IMR-90 (cell line): Measurements from ENCODE around the gene CD244. TPM values are rescaled to one million over a fixed set of nuclear protein-coding genes. Genes with fewer than 3 reads are reported as not detected.

Source experiments
- ATAC-seq: fragments of 200-7000 bp; cut with Tn5 transposase; 2 replicates; pipeline ENCODE4 v1.9.1; 2020; ENCODE audit warnings: low read depth, mild to moderate bottlenecking, moderate library complexity
- BruUV-seq: library from RNA; stranded (reverse); fragments of 400-500 nt; replicated peaks from 2 replicates; lab custom pipeline; 2021; lab: Mats Ljungman, UMichigan
- CTCF ChIA-PET: fragments of 300-600 bp; formaldehyde crosslinking; extraction: SDS; loops from one replicate; lab custom pipeline; 2021; ENCODE audit warnings: antibody characterized with exemption; lab: Yijun Ruan, JAX
- POLR2A ChIA-PET: fragments of 300-600 bp; sonication (Branson Sonifier 250); formaldehyde crosslinking; loops from one replicate; lab custom pipeline; 2022; ENCODE audit warnings: antibody characterized with exemption; ENCODE audit not compliant: unreplicated experiment; lab: Charles Lee
- DNase-seq: peaks from one replicate; pipeline ENCODE4 v3.0.0; 2013
- H2AFZ ChIP-seq: replicated peaks from 2 replicates; pipeline ENCODE3; 2013; ENCODE audit warnings: low read length, mild to moderate bottlenecking; ENCODE audit not compliant: poor library complexity
- H2AK5ac ChIP-seq: 2 replicates; pipeline ENCODE4 v1.6.1; 2013; ENCODE audit warnings: low read depth, low read length, inconsistent platforms
- H2AK9ac ChIP-seq: replicated peaks from 2 replicates; pipeline ENCODE3; 2013; ENCODE audit warnings: mild to moderate bottlenecking, low read depth, low read length, moderate library complexity; ENCODE audit not compliant: poor library complexity
- H2BK120ac ChIP-seq: 2 replicates; pipeline ENCODE4 v1.6.1; 2013; ENCODE audit warnings: low read depth, low read length, inconsistent platforms
- H2BK15ac ChIP-seq: 3 replicates; pipeline ENCODE4 v1.6.1; 2013; ENCODE audit warnings: low read depth, low read length, inconsistent platforms
- H2BK20ac ChIP-seq: 2 replicates; pipeline ENCODE4 v1.6.1; 2013; ENCODE audit warnings: low read depth, mild to moderate bottlenecking, inconsistent platforms, low read length, moderate library complexity
- H2BK5ac ChIP-seq: 2 replicates; pipeline ENCODE4 v1.6.1; 2013; ENCODE audit warnings: mild to moderate bottlenecking, low read depth, low read length, inconsistent platforms; ENCODE audit not compliant: poor library complexity, severe bottlenecking
- H3K14ac ChIP-seq: replicated peaks from 2 replicates; pipeline ENCODE4 v1.6.1; 2013; ENCODE audit warnings: low read depth, low read length, inconsistent platforms
- H3K18ac ChIP-seq: 2 replicates; pipeline ENCODE4 v1.6.1; 2013; ENCODE audit warnings: low read depth, low read length, control low read depth
- H3K23ac ChIP-seq: 2 replicates; pipeline ENCODE4 v1.6.1; 2013; ENCODE audit warnings: low read depth, low read length, inconsistent platforms
- H3K27ac ChIP-seq: 2 replicates; pipeline ENCODE4 v1.5.1; 2013; ENCODE audit warnings: mild to moderate bottlenecking, control low read depth, low read length; ENCODE audit not compliant: insufficient read depth
- H3K27me3 ChIP-seq: 2 replicates; pipeline ENCODE4 v1.6.1; 2013; ENCODE audit warnings: low read length; ENCODE audit not compliant: control insufficient read depth, insufficient read depth
- H3K36me3 ChIP-seq: 2 replicates; pipeline ENCODE4 v1.6.1; 2013; ENCODE audit warnings: low read length, mixed read lengths; ENCODE audit not compliant: control insufficient read depth, insufficient read depth
- H3K4ac ChIP-seq: 2 replicates; pipeline ENCODE4 v1.6.1; 2013; ENCODE audit warnings: low read depth, low read length, inconsistent platforms
- H3K4me1 ChIP-seq: 2 replicates; pipeline ENCODE4 v1.6.1; 2013; ENCODE audit warnings: low read length, mixed read lengths; ENCODE audit not compliant: control insufficient read depth, insufficient read depth
- H3K4me2 ChIP-seq: 2 replicates; pipeline ENCODE4 v1.6.1; 2013; ENCODE audit warnings: low read depth, mild to moderate bottlenecking, control low read depth, low read length, moderate library complexity
- H3K4me3 ChIP-seq: 2 replicates; pipeline ENCODE4 v1.5.1; 2013; ENCODE audit warnings: low read depth, mild to moderate bottlenecking, control low read depth, low read length, moderate library complexity; ENCODE audit not compliant: insufficient read depth
- H3K56ac ChIP-seq: 2 replicates; pipeline ENCODE4 v1.6.1; 2013; ENCODE audit warnings: low read length, inconsistent platforms; ENCODE audit not compliant: insufficient read depth; ENCODE audit errors: extremely low read depth
- H3K79me1 ChIP-seq, 2 experiments: 2 replicates each; pipeline ENCODE4 v1.6.1; 2013; ENCODE audit warnings: low read length in 2 of 2, inconsistent platforms in 1 of 2, low read depth in 1 of 2
- H3K9ac ChIP-seq: 2 replicates; pipeline ENCODE4 v1.6.1; 2013; ENCODE audit warnings: low read depth, low read length, control low read depth
- H3K9me1 ChIP-seq: 2 replicates; pipeline ENCODE4 v1.6.1; 2013; ENCODE audit warnings: low read length, inconsistent platforms; ENCODE audit not compliant: insufficient read depth
- H3K9me3 ChIP-seq: 2 replicates; pipeline ENCODE4 v1.6.1; 2013; ENCODE audit warnings: low read length; ENCODE audit not compliant: control insufficient read depth, insufficient read depth
- H4K20me1 ChIP-seq: 2 replicates; pipeline ENCODE4 v1.6.1; 2013; ENCODE audit warnings: low read length, inconsistent platforms; ENCODE audit not compliant: insufficient read depth
- H4K5ac ChIP-seq: 2 replicates; pipeline ENCODE4 v1.6.1; 2013; ENCODE audit warnings: mild to moderate bottlenecking, low read depth, low read length, control low read depth
- H4K8ac ChIP-seq, 2 experiments: 2 replicates each; pipeline ENCODE4 v1.6.1; 2013; ENCODE audit warnings: low read depth in 2 of 2, low read length in 2 of 2, control low read depth in 1 of 2, inconsistent platforms in 1 of 2
- H4K91ac ChIP-seq: 2 replicates; pipeline ENCODE4 v1.6.1; 2013; ENCODE audit warnings: low read depth, low read length, inconsistent platforms; ENCODE audit not compliant: insufficient read depth
- CHD1 ChIP-seq: IDR thresholded peaks from 2 replicates; pipeline ENCODE4 v1.6.1; 2012; ENCODE audit warnings: low read depth, low read length, improper control_type of control experiment
- MAZ ChIP-seq: IDR thresholded peaks from 2 replicates; pipeline ENCODE4 v1.6.1; 2012; ENCODE audit warnings: low read depth, mild to moderate bottlenecking, low read length, improper control_type of control experiment, moderate library complexity, borderline replicate concordance
- WGBS, 2 experiments: methylation state at CpG; one replicate each; pipeline versions ENCODE4 v1.1.5 to v1.1.7; 2013; ENCODE audit warnings: missing lambda C conversion rate in 2 of 2; ENCODE audit not compliant: insufficient read length in 1 of 2; ENCODE audit errors: extremely low coverage in 2 of 2; 5-methylcytosine and 5-hydroxymethylcytosine counted together
- dilution Hi-C: fragments of 300-500 bp; cut with HindIII; formaldehyde crosslinking; loops from one replicate; pipeline ENCODE4 v1.14.3; 2018; ENCODE audit warnings: low sequenced_read_pairs; ENCODE audit not compliant: unreplicated experiment
- in situ Hi-C: fragments of 300-500 bp; cut with MboI; formaldehyde crosslinking; loops from 3 replicates; pipeline ENCODE4 v1.14.3; 2019; ENCODE audit warnings: low sequenced_read_pairs, inconsistent platforms, mixed read lengths
- intact Hi-C: fragments of 100-400 bp; cut with micrococcal nuclease; formaldehyde crosslinking; loops from 2 replicates; pipeline ENCODE4 v1.10.0; 2022
- polyA plus RNA-seq, 3 experiments: library from polyadenylated mRNA; depleted of rRNA; stranded (reverse); fragments of >200 nt; gene quantifications; 2 replicates each; pipeline ENCODE4 v1.2.3, GENCODE V29; 2012; ENCODE audit warnings: low replicate concordance in 1 of 3
- total RNA-seq: library from RNA; depleted of rRNA; stranded (reverse); fragments of >200 nt; gene quantifications from 2 replicates; pipeline ENCODE4 v1.2.3, GENCODE V29; 2012

Gene CD244
- total and polyA plus RNA-seq, 2 of the 4 experiments (the other 2 are of a cell fraction) = not detected

- no peak overlapping the region for H4K91ac ChIP-seq
These were observed 65.4 kb downstream of the CD244 start for GRCh38 chr1:160797271-160797709.

More at GRCh38 chr1:160797271-160797709, 65.4 kb downstream of the CD244 start:
- Histone ChIP-seq H2BK5ac (no peak overlapping the region), H4K8ac (no peak overlapping the region), H4K20me1 (no peaks in the 10 kb centered on the region), H3K36me3 (no peaks in the 10 kb centered on the region), H3K9me1 (no peaks in the 10 kb centered on the region), H3K9me3 (no peaks in the 10 kb centered on the region), H3K4me2 (no peak overlapping the region), H3K23ac (no peak overlapping the region), H2BK15ac (no peak overlapping the region), H2AFZ (no peak overlapping the region), H3K18ac (no peak overlapping the region), H3K4ac (no peak overlapping the region), H3K27me3 (no peaks in the 10 kb centered on the region), H3K4me1 (no peaks in the 10 kb centered on the region), H3K14ac (no peak overlapping the region), H3K27ac (no peak overlapping the region), H2AK5ac (no peak overlapping the region), H2BK20ac (no peak overlapping the region), H3K9ac (no peak overlapping the region), H3K4me3 (no peak overlapping the region), H3K79me1 (no peaks in the 10 kb centered on the region), H2AK9ac (no peak overlapping the region), H4K5ac (no peak overlapping the region), H3K56ac (no peak overlapping the region), H2BK120ac (no peak overlapping the region)
- ATAC-seq = no peak
- TF ChIP-seq MAZ (no peak), CHD1 (no peak)
- intact Hi-C loops (no loop called here), in situ Hi-C loops (no loop called here), dilution Hi-C loops (no loop called here)
- CTCF ChIA-PET = no interaction called here
- no CpG with 5 or more reads among the region's 3 CpGs for WGBS, 2 experiments
- POLR2A ChIA-PET = no interaction called here
- BruUV-seq = no TSS peak
- no peak for DNase-seq
